CD14-positive monocyte (primary cell): ENCODE results near the gene KLHL12. TPM values are rescaled to one million over a fixed set of nuclear protein-coding genes. Genes with fewer than 3 reads are reported as not detected.

ENCODE experiments used
- DNase-seq, 3 donors: peaks; one replicate each; pipeline ENCODE4 v3.0.0-alpha.2; 2011 to 2022
- H2AFZ ChIP-seq: 2 replicates; pipeline ENCODE4 v1.6.0; 2012; ENCODE audit warnings: mild to moderate bottlenecking, low read depth, low read length, inconsistent platforms; ENCODE audit not compliant: insufficient read depth, poor library complexity, severe bottlenecking
- H3K27ac ChIP-seq, 2 donors: 1 replicate in 1 of 2; 2 replicates in 1 of 2; pipeline ENCODE4 v1.5.1; 2012 to 2013; ENCODE audit warnings: low read length in 2 of 2, control low read depth in 1 of 2, inconsistent platforms in 1 of 2, low read depth in 1 of 2, mild to moderate bottlenecking in 1 of 2
- H3K27me3 ChIP-seq, 2 donors: one replicate each; pipeline versions ENCODE4 v1.6.0 to v1.6.1; 2011 to 2013; ENCODE audit warnings: low read length in 2 of 2; ENCODE audit not compliant: control insufficient read depth in 2 of 2, insufficient read depth in 2 of 2
- H3K36me3 ChIP-seq, 2 donors: replicated peaks in 1 of 2; 1 replicate in 1 of 2; 2 replicates in 1 of 2; pipeline versions ENCODE4 v1.5.1 to v1.6.1; 2012 to 2013; ENCODE audit warnings: low read length in 2 of 2, control low read depth in 1 of 2, inconsistent platforms in 1 of 2, mild to moderate bottlenecking in 1 of 2; ENCODE audit not compliant: insufficient read depth in 2 of 2, control insufficient read depth in 1 of 2
- H3K4me1 ChIP-seq, 2 donors: 1 replicate in 1 of 2; 2 replicates in 1 of 2; pipeline versions ENCODE4 v1.5.1 to v1.6.1; 2012 to 2013; ENCODE audit warnings: low read length in 2 of 2, control low read depth in 1 of 2, inconsistent platforms in 1 of 2, mild to moderate bottlenecking in 1 of 2, moderate library complexity in 1 of 2; ENCODE audit not compliant: insufficient read depth in 2 of 2, control insufficient read depth in 1 of 2
- H3K4me2 ChIP-seq: replicated peaks from 2 replicates; pipeline ENCODE3; 2012; ENCODE audit warnings: low read length, moderate library complexity, mild to moderate bottlenecking; ENCODE audit not compliant: poor library complexity, severe bottlenecking; ENCODE audit errors: extremely low read depth
- H3K4me3 ChIP-seq, 3 experiments: fragments of 200-600 bp in 1 of 3; sonication (generic) in 1 of 3; replicated peaks in 1 of 3; 1 replicate in 2 of 3; 2 replicates in 1 of 3; pipeline ENCODE4 v1.5.1; 2011 to 2013; ENCODE audit warnings: low read length in 3 of 3, mild to moderate bottlenecking in 3 of 3, control low read depth in 2 of 3, low read depth in 2 of 3, inconsistent platforms in 1 of 3, moderate library complexity in 1 of 3
- H3K79me2 ChIP-seq: 2 replicates; pipeline ENCODE4 v1.6.0; 2012; ENCODE audit warnings: mild to moderate bottlenecking, control low read depth, inconsistent platforms, low read length, moderate library complexity; ENCODE audit not compliant: insufficient read depth
- H3K9ac ChIP-seq: 2 replicates; pipeline ENCODE4 v1.6.0; 2017; ENCODE audit warnings: low read length, mild to moderate bottlenecking; ENCODE audit not compliant: insufficient read depth, poor library complexity, severe bottlenecking
- H3K9me3 ChIP-seq, 2 donors: replicated peaks in 1 of 2; 1 replicate in 1 of 2; 2 replicates in 1 of 2; pipeline versions ENCODE4 v1.5.1 to v1.6.1; 2012 to 2013; ENCODE audit warnings: low read length in 2 of 2, control low read depth in 1 of 2; ENCODE audit not compliant: control insufficient read depth in 1 of 2, insufficient read depth in 1 of 2
- H4K20me1 ChIP-seq: 2 replicates; pipeline ENCODE4 v1.6.0; 2012; ENCODE audit warnings: mild to moderate bottlenecking, low read length, control low read depth, moderate library complexity; ENCODE audit not compliant: insufficient read depth
- H3K27ac Mint-ChIP-seq, 7 donors: one replicate each; pipeline ENCODE4 v1.8.0; 2020; ENCODE audit warnings: mild to moderate bottlenecking in 7 of 7, mixed read lengths in 7 of 7, moderate library complexity in 6 of 7, inconsistent platforms in 2 of 7
- H3K27me3 Mint-ChIP-seq, 3 donors: one replicate each; pipeline ENCODE4 v1.8.0; 2021 to 2022; ENCODE audit warnings: low read depth in 3 of 3, mild to moderate bottlenecking in 3 of 3, mixed read lengths in 3 of 3, moderate library complexity in 3 of 3, inconsistent platforms in 1 of 3
- H3K36me3 Mint-ChIP-seq, 2 donors: one replicate each; pipeline ENCODE4 v1.8.0; 2020; ENCODE audit warnings: mixed read lengths in 2 of 2, inconsistent platforms in 1 of 2, mild to moderate bottlenecking in 1 of 2
- H3K4me1 Mint-ChIP-seq: one replicate; pipeline ENCODE4 v1.8.0; 2020; ENCODE audit warnings: mild to moderate bottlenecking, mixed read lengths
- H3K4me3 Mint-ChIP-seq, 2 donors: one replicate each; pipeline ENCODE4 v1.8.0; 2020; ENCODE audit warnings: mild to moderate bottlenecking in 2 of 2, mixed read lengths in 2 of 2, moderate library complexity in 1 of 2
- H3K9me3 Mint-ChIP-seq, 7 donors: one replicate each; pipeline ENCODE4 v1.8.0; 2020 to 2022; ENCODE audit warnings: mixed read lengths in 7 of 7, mild to moderate bottlenecking in 6 of 7, moderate library complexity in 6 of 7, inconsistent platforms in 2 of 7
- WGBS: methylation state at CpG from one replicate; pipeline ENCODE4 v1.1.5; 2013; ENCODE audit warnings: missing lambda C conversion rate; ENCODE audit not compliant: insufficient coverage; 5-methylcytosine and 5-hydroxymethylcytosine counted together
- intact Hi-C, 2 donors: fragments of 100-400 bp; cut with micrococcal nuclease; formaldehyde crosslinking; loops; one replicate each; pipeline versions ENCODE4 v1.15.0 to v1.15.1; 2023
- polyA plus RNA-seq, 3 donors: library from polyadenylated mRNA; depleted of rRNA in 1 of 3; unstranded in 2 of 3; stranded (reverse) in 1 of 3; fragments of 300-500 nt in 2 of 3; fragments of >200 nt in 1 of 3; fragmentation: Illumina TruSeq in 2 of 3; gene quantifications; 1 replicate in 2 of 3; 2 replicates in 1 of 3; pipeline ENCODE4 v1.2.3, GENCODE V29; 2012 to 2021
- TF ChIP-seq, protein P1 (sequence below): fragments of 200-600 bp; IDR thresholded peaks from one replicate; pipeline ENCODE4 v1.8.0; 2022; ENCODE audit warnings: antibody characterized with exemption, mild to moderate bottlenecking

The KLHL12 gene
- polyA plus RNA-seq, 3 donors, result 20.7 to 36.7 (median 21.9) TPM

DNA sequence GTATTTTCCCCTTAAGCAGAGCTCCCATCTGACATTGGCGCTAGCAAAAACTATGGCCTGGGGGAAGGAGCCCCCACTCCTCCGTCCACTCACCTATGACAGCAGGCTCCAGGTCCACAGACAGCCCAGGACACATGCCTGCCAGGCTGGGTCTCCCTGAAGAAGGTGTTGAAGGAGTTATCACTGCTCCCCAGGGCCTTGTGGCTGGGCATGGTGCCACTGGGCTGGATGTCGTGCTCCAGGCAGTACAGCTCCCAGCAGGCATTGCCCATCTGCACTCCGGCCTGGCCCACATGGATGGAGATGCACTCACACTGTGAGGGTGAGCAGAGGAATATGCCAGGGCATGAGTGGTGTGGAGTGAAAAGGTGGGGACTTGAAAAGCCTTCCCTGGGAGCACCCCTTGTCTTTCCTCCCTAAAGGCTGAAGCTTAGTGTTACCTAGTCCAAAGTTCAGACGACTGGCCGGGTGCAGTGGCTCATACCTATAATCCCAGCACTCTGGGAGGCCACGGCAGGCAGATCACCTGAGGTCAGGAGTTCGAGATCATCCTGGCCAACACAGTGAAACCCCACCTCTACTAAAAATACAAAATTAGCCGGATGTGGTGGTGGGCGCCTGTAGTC, 68.1 kb downstream of the KLHL12 start:
- peak overlapping the region in 2 of 7 donors; percentile 41 to 46 for H3K27ac Mint-ChIP-seq
- H3K27me3 Mint-ChIP-seq, result peaks cover 12 to 19% (median 17%) of the 10 kb centered on the region in 3 donors

DNA sequence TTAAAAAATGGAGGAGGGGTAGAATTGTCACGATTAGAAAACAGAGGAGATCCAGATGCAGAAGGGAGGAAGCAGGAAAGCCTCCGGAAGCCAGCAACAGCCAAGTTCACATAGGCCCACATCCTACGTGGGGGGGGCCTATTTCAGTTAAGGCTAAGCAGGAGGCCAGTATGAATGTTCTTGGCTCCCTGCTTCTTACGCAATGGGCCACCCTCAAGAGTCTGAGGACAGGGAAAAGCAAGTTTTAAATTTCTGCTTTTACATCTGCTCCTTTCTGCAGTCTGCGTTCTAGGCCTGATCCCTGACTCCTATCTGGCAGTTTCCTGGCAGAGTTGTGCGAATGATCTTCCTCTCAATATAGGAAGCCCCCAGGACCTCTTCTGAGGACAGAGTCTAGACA, 68.7 kb downstream of the KLHL12 start:
- TF ChIP-seq, protein P1, sequence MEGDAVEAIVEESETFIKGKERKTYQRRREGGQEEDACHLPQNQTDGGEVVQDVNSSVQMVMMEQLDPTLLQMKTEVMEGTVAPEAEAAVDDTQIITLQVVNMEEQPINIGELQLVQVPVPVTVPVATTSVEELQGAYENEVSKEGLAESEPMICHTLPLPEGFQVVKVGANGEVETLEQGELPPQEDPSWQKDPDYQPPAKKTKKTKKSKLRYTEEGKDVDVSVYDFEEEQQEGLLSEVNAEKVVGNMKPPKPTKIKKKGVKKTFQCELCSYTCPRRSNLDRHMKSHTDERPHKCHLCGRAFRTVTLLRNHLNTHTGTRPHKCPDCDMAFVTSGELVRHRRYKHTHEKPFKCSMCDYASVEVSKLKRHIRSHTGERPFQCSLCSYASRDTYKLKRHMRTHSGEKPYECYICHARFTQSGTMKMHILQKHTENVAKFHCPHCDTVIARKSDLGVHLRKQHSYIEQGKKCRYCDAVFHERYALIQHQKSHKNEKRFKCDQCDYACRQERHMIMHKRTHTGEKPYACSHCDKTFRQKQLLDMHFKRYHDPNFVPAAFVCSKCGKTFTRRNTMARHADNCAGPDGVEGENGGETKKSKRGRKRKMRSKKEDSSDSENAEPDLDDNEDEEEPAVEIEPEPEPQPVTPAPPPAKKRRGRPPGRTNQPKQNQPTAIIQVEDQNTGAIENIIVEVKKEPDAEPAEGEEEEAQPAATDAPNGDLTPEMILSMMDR, result no peak
- WGBS, result 0% methylated on average over 5 of the region's 6 CpGs

More for the DNA sequence above, 68.1 kb downstream of the KLHL12 start:
- TF ChIP-seq, protein P1, result no peak
- peaks cover 67% of the 10 kb centered on the region for H3K4me1 Mint-ChIP-seq
- no peak overlapping the region for H3K4me2 ChIP-seq
- no peaks in the 10 kb centered on the region for H3K9me3 ChIP-seq
- intact Hi-C loops, result no loop called here
- peaks cover 18% of the 10 kb centered on the region for H3K79me2 ChIP-seq
- H2AFZ ChIP-seq, result no peak overlapping the region
- no peaks in the 10 kb centered on the region for H3K36me3 ChIP-seq
- peaks cover 0 to 2% (median 0%) of the 10 kb centered on the region in 7 donors for H3K9me3 Mint-ChIP-seq
- peaks cover 46 to 50% of the 10 kb centered on the region in 2 donors for H3K4me1 ChIP-seq
- peaks cover 0 to 3% of the 10 kb centered on the region in 2 donors for H3K36me3 Mint-ChIP-seq
- WGBS, result 66% methylated on average over 7 of the region's 10 CpGs
- no peak overlapping the region for H3K9ac ChIP-seq
- no peak overlapping the region for H3K4me3 ChIP-seq
- no peaks in the 10 kb centered on the region for H4K20me1 ChIP-seq
- H3K27me3 ChIP-seq, result peaks cover 0 to 12% of the 10 kb centered on the region in 2 donors
- DNase-seq, result no peak
- no peak overlapping the region for H3K27ac ChIP-seq
- no peak overlapping the region for H3K4me3 Mint-ChIP-seq

More for the DNA sequence above, 68.7 kb downstream of the KLHL12 start:
- Mint-ChIP-seq H3K27ac (peak overlapping the region in 2 of 7 donors; percentile 41 to 46), H3K36me3 (peaks cover 0 to 3% of the 10 kb centered on the region in 2 donors), H3K4me1 (peaks cover 67% of the 10 kb centered on the region), H3K27me3 (peaks cover 12 to 19% (median 17%) of the 10 kb centered on the region in 3 donors), H3K4me3 (no peak overlapping the region), H3K9me3 (peaks cover 0 to 2% (median 0%) of the 10 kb centered on the region in 7 donors)
- Histone ChIP-seq H3K9me3 (no peaks in the 10 kb centered on the region), H3K36me3 (no peaks in the 10 kb centered on the region), H4K20me1 (no peaks in the 10 kb centered on the region), H3K4me3 (no peak overlapping the region), H3K27ac (no peak overlapping the region), H3K4me2 (no peak overlapping the region), H2AFZ (no peak overlapping the region), H3K27me3 (peaks cover 0 to 12% of the 10 kb centered on the region in 2 donors), H3K9ac (no peak overlapping the region), H3K4me1 (peaks cover 46 to 50% of the 10 kb centered on the region in 2 donors), H3K79me2 (peaks cover 18% of the 10 kb centered on the region)
- DNase-seq, result peak; percentile 10 to 49 (median 34)
- intact Hi-C loops, result no loop called here
